Measurements from ENCODE around the gene ZGRF1.
A peak's percentile ranks its signal among the peaks of the same experiment; 100 is the strongest.
"Not testable (repeated sequence)": the region's sequence is repeated elsewhere in the genome, so short reads cannot be mapped to it uniquely, and the experiment has no call there.

ZGRF1 gene

DNA sequence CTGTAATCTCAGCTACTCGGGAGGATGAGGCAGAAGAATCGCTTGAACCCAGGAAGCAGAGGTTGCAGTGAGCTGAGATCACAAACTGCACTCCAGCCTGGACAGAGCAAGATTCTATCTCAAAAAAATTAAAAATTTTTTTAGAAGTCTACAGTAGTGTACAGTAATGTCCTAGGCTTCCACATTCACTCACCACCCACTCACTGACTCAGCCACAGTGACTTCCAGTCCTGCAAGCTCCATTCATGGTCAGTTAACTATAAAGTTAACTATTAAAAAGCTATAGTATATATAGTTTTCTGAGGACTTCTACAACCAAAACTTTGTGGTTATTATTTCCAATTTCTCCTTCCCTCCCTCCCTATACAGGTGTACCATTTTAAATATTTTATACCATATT, 86.0 kb downstream of the ZGRF1 start:
- DNase-seq (ENCODE audit: low spot score), result peak; percentile 84

- peak; percentile 51 for DNase-seq (ENCODE audit: low spot score)
These were observed 90.2 kb downstream of the ZGRF1 start for GRCh38 chr4:112546476-112546875.

GRCh38 chr4:112545346-112545745, 91.4 kb downstream of the ZGRF1 start:
- DNase-seq (ENCODE audit: low spot score), result no peak

DNA sequence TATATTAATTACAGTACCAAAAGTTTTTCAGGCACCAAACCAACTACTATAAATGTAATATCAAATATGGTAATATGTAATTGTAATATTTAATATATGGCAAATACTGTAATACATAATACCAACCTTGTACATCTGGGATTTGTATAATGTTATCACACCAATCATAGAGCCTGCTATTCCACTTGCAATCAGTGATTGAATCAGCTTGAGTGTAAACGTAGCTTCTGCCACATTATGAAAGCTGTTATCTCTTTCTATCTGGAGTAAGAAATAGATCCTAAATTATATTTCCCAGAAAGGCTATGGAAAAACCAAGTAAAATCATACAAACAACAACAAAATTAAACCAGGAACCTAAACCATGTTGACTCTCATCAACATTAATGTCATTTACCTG, 96.0 kb downstream of the ZGRF1 start:
- DNase-seq (ENCODE audit: low spot score), result no peak

- no peak for DNase-seq (ENCODE audit: low spot score)
These were observed 100.6 kb downstream of the ZGRF1 start for GRCh38 chr4:112536123-112536522.

DNA sequence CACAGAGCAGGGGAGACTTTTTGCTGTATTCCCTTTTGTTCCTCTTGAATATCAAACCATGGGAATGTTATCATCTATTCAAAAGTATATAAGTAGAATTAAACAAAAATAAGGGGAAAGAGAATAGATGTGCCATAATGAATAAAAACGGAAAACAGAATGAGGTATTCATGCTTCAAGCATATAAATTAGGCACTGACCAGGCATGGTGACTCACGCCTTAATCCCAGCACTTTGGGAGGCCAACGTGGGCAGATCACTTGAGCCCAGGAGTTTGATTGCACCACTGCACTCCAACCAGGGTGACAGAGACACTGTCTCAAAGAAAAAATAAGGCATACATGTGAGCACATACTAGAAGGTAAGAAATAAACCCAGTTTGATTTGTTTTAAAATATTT, 104.4 kb downstream of the ZGRF1 start:
- DNase-seq (ENCODE audit: low spot score), result peak; percentile 57

DNA sequence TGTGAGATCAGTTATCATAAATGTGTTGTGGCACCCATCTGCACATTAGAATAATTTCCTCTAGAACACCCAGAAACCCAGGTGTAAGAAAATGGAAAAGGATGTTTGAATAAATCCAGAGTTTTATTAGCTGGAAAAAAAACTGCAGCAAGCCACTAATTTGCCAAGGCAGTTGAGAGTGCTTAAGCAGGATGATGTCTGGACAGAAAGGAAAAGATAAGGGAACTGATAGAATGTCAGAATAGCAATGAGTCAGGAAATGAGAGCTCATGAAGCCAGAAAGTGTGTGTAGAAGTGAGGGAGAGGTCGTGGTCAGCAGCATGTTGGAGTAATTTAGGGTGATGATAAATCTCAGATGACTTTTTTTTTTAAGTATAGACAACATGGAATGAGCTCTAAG, 105.6 kb downstream of the ZGRF1 start:
- no peak for DNase-seq (ENCODE audit: low spot score)

GRCh38 chr4:112526061-112526460, 110.6 kb downstream of the ZGRF1 start:
- DNase-seq (ENCODE audit: low spot score), result peak; percentile 54

DNA sequence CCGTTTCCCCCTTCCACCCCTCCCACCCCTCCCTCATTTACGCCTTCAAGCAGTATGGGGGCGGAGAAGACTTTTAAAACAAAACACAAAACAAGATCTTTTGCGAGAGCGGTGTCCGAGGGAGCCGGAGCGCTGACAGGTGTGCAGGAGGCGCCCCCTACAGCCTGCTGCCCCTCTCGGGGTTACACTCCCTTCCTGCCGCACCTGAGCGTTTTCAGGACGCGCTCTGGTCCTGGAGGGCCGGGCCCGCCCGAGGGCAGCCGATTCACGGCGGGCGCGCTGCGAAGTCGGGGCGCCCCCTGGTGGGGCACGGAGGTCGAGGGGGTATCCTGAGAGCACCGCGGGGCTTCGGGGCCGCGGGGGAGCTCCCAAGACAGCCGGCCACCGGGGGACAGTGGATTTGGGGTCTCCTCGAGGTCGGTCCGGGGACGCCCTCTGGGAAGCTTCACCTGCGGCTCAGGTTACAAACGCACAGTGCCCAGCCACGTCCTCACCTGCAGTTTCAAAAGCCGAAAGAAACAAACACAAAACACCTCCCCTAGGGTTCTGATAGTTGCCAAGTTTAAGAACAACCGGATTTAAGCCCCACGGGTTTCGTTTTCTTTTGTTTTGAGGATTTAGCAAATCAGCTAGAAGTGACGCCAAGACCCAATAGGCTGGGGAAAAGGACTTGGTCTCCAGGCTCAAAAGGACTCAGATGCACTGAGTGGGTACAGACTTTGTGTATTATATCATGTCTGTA, 112.8 kb downstream of the ZGRF1 start:
- peak; percentile 75 for DNase-seq (ENCODE audit: low spot score)

DNA sequence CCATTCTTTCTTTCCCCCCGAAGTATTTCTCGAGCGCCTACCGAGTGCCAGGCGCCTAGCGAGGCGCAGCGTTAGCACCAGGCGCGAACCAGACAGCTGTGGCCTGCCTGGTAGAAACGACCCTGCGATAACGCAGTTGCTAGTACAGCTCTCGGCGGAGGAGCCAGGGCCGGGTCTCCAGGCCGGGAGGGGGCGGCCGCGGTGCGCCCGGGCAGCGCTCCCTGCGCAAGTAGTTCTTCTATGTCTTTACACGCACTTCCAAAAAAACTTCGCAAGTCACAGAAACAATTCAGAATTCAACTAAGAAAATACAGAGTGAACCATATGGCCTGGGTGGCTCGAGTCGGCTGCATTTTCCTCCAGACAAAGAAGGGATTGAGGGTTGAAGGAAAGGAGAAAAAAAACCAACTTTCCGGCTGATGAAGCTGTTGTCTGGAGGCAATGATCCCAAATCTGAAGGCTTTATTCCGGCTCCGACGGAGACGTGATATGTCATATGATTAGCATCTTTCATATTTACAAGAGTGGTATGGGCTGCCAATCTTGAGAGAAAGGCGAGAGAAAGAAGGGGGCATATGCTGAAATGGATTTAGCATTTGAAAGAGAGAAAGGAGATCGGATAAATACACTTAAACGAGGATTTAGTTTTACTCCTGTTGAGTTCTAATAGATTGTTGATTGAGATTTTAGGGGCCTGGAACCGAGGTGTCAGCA, 113.5 kb downstream of the ZGRF1 start:
- DNase-seq (ENCODE audit: low spot score), result peak; percentile 22

GRCh38 chr4:112522431-112522830, 114.3 kb downstream of the ZGRF1 start:
- not testable (repeated sequence) for DNase-seq (ENCODE audit: low spot score)

- no peak for DNase-seq (ENCODE audit: low spot score)
These were observed 115.3 kb downstream of the ZGRF1 start for GRCh38 chr4:112521123-112522023.

- DNase-seq (ENCODE audit: low spot score), result no peak
These were observed 116.0 kb downstream of the ZGRF1 start for GRCh38 chr4:112520598-112521122.

- DNase-seq (ENCODE audit: low spot score), result no peak
These were observed 116.8 kb downstream of the ZGRF1 start for GRCh38 chr4:112519689-112520597.

GRCh38 chr4:112518675-112519074, 118.0 kb downstream of the ZGRF1 start:
- DNase-seq (ENCODE audit: low spot score), result no peak

DNA sequence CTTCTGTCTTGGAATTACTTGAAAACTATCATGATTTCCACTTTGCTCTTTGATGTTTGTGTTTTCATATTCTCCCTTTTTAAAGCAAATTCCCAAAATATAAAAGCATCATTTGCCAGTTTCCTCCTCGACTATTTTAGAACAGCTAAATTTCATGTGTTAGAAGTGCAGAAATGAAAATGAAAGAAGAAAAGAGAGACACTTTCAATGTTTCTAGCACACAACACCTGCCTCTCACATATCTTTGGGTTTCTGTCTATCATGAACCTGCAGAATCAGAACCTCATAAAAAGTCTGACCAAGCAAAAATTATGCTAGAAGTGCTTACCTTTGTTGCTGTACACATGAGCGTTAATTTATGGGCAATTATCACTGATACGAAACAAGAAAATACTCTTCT, 118.8 kb downstream of the ZGRF1 start:
- no peak for DNase-seq (ENCODE audit: low spot score)

GRCh38 chr4:112517067-112517634, 119.6 kb downstream of the ZGRF1 start:
- DNase-seq (ENCODE audit: low spot score), result no peak

DNA sequence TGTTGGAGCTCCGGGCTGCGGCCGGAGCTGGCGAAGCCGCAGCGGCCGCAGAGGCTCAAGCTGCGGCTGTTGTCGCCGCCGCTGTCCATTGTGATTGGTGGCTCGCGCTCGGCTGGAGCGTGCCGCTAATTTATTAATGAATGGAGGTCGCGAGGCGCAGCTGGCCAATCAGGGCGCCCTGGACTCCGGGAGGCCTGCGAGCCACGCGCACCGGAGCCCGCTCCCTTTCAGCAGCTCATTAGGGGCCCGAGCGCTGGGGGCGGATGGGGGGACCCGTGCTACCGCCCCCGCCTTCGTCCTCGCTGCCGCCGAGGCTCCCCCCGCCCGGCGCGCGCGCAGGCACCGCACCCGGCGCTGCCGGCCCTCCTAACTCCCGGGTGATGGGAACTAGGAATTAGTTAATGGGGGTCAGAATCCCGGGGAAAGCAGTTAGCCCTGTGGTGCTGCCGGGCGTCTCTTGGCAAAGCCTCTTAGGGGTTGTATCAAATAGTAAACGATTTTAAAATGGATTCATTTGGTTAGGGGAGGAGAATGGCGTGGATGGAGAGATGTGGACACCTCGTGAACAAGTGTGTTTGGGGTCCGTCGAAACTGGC, 120.1 kb downstream of the ZGRF1 start:
- DNase-seq (ENCODE audit: low spot score), result no peak

DNA sequence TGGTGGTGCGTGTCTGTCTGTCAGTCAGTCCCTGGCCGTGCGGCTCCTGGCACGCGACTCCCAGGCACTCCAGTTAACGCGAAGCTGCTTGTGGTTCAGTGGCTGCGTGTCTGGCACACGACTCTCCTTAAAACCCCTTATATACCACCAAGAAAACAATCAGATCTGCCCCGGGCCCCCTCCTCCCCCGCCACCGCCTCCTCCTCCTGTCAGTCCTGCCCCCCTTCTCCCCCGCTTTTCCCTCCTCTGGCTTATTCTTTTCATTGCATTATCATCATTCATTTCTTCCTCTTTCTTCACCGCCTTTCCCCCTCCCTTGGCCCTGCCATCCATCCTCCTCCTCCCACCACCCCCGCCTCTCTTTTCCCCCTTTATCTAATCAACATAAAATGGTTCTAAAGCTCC, 120.6 kb downstream of the ZGRF1 start, which contains the start of gene NEUROG2:
TSS of gene NEUROG2 (minus strand) at position 115 of the 405 bp plus-strand sequence. CDS start 705 bp downstream, outside the sequence.
- DNase-seq (ENCODE audit: low spot score), result no peak
